IPS-15b (cell line): ENCODE measurements around the gene CEP72.
"Not testable (repeated sequence)": the region's sequence is repeated elsewhere in the genome, so short reads cannot be mapped to it uniquely, and the experiment has no call there.

ENCODE experiments used
- H3K27me3 ChIP-seq: one replicate; pipeline ENCODE4 v1.6.1; 2013; ENCODE audit warnings: low read length; ENCODE audit not compliant: control insufficient read depth, insufficient read depth
- H3K36me3 ChIP-seq: one replicate; pipeline ENCODE4 v1.6.1; 2013; ENCODE audit warnings: low read length; ENCODE audit not compliant: control insufficient read depth, insufficient read depth
- H3K4me1 ChIP-seq: one replicate; pipeline ENCODE4 v1.6.1; 2013; ENCODE audit warnings: mild to moderate bottlenecking, low read length; ENCODE audit not compliant: control insufficient read depth, insufficient read depth
- H3K4me3 ChIP-seq: one replicate; pipeline ENCODE4 v1.5.1; 2013; ENCODE audit warnings: low read depth, low read length
- H3K9ac ChIP-seq: one replicate; pipeline ENCODE4 v1.6.1; 2013; ENCODE audit warnings: low read depth, mild to moderate bottlenecking, low read length
- H3K9me3 ChIP-seq: one replicate; pipeline ENCODE4 v1.6.1; 2013; ENCODE audit warnings: mild to moderate bottlenecking, low read length; ENCODE audit not compliant: control insufficient read depth, insufficient read depth

The CEP72 gene

GRCh38 chr5:603081-603998 is 8.8 kb upstream of the CEP72 start:
- no peaks in the 10 kb centered on the region for H3K36me3 ChIP-seq
- no peak overlapping the region for H3K4me3 ChIP-seq
- H3K27me3 ChIP-seq, result no peaks in the 10 kb centered on the region
- no peaks in the 10 kb centered on the region for H3K4me1 ChIP-seq
- no peaks in the 10 kb centered on the region for H3K9me3 ChIP-seq
- H3K9ac ChIP-seq, result no peak overlapping the region

- Histone ChIP-seq H3K9me3 (no peaks in the 10 kb centered on the region), H3K4me1 (no peaks in the 10 kb centered on the region), H3K4me3 (no peak overlapping the region), H3K9ac (no peak overlapping the region), H3K27me3 (no peaks in the 10 kb centered on the region), H3K36me3 (no peaks in the 10 kb centered on the region)
Measured at GRCh38 chr5:604391-604831, 7.7 kb upstream of the CEP72 start.

GRCh38 chr5:605090-605489 is 7.0 kb upstream of the CEP72 start:
- not testable (repeated sequence) for H3K4me3 ChIP-seq, H3K27me3 ChIP-seq, H3K9me3 ChIP-seq, H3K4me1 ChIP-seq, H3K9ac ChIP-seq, H3K36me3 ChIP-seq

GRCh38 chr5:606061-606460 is 6.1 kb upstream of the CEP72 start:
- Histone ChIP-seq H3K9me3 (no peaks in the 10 kb centered on the region), H3K9ac (no peak overlapping the region), H3K4me3 (no peak overlapping the region), H3K4me1 (no peaks in the 10 kb centered on the region), H3K27me3 (peaks cover 2% of the 10 kb centered on the region), H3K36me3 (no peaks in the 10 kb centered on the region)

GRCh38 chr5:606526-607399 is 5.4 kb upstream of the CEP72 start:
- H3K27me3 ChIP-seq, result peaks cover 3% of the 10 kb centered on the region
- H3K9ac ChIP-seq, result no peak overlapping the region
- H3K4me1 ChIP-seq, result no peaks in the 10 kb centered on the region
- no peaks in the 10 kb centered on the region for H3K36me3 ChIP-seq
- no peak overlapping the region for H3K4me3 ChIP-seq
- no peaks in the 10 kb centered on the region for H3K9me3 ChIP-seq

GRCh38 chr5:607541-608428 is 4.4 kb upstream of the CEP72 start:
- no peaks in the 10 kb centered on the region for H3K9me3 ChIP-seq
- no peaks in the 10 kb centered on the region for H3K4me1 ChIP-seq
- no peak overlapping the region for H3K4me3 ChIP-seq
- H3K27me3 ChIP-seq, result peaks cover 3% of the 10 kb centered on the region
- H3K9ac ChIP-seq, result no peak overlapping the region
- no peaks in the 10 kb centered on the region for H3K36me3 ChIP-seq

GRCh38 chr5:608429-609370 is 3.4 kb upstream of the CEP72 start:
- Histone ChIP-seq H3K4me3 (no peak overlapping the region), H3K27me3 (peaks cover 3% of the 10 kb centered on the region), H3K36me3 (no peaks in the 10 kb centered on the region), H3K4me1 (no peaks in the 10 kb centered on the region), H3K9me3 (no peaks in the 10 kb centered on the region), H3K9ac (no peak overlapping the region)

- Histone ChIP-seq H3K4me1 (no peaks in the 10 kb centered on the region), H3K9me3 (no peaks in the 10 kb centered on the region), H3K36me3 (no peaks in the 10 kb centered on the region), H3K9ac (no peak overlapping the region), H3K4me3 (no peak overlapping the region), H3K27me3 (peaks cover 3% of the 10 kb centered on the region)
Measured at GRCh38 chr5:609506-609905, 2.6 kb upstream of the CEP72 start.

- H3K9ac ChIP-seq, result no peak overlapping the region
- H3K27me3 ChIP-seq, result peaks cover 3% of the 10 kb centered on the region
- H3K36me3 ChIP-seq, result no peaks in the 10 kb centered on the region
- no peaks in the 10 kb centered on the region for H3K9me3 ChIP-seq
- no peaks in the 10 kb centered on the region for H3K4me1 ChIP-seq
- H3K4me3 ChIP-seq, result no peak overlapping the region
Measured at GRCh38 chr5:610011-610743, 2.0 kb upstream of the CEP72 start.
